H9 (cell line): ENCODE results near the gene C17orf107. TPM values are rescaled to one million over a fixed set of nuclear protein-coding genes. Genes with fewer than 3 reads are reported as not detected.

ENCODE experiments used
- DNase-seq: peaks from one replicate; pipeline ENCODE4 v3.0.0-alpha.2; 2017
- H2AFZ ChIP-seq: one replicate; pipeline ENCODE4 v1.6.1; 2013; ENCODE audit warnings: mild to moderate bottlenecking, low read length, control low read depth, moderate library complexity
- H2AK5ac ChIP-seq: 2 replicates; pipeline ENCODE4 v1.6.1; 2013; ENCODE audit warnings: low read length, control low read depth, mixed read lengths; ENCODE audit not compliant: insufficient read length
- H2BK120ac ChIP-seq: one replicate; pipeline ENCODE4 v1.6.1; 2013; ENCODE audit warnings: low read depth, mild to moderate bottlenecking, low read length, control low read depth, inconsistent platforms; ENCODE audit not compliant: poor library complexity, severe bottlenecking
- H2BK12ac ChIP-seq: 2 replicates; pipeline ENCODE4 v1.6.1; 2013; ENCODE audit warnings: low read length, control low read depth, mixed read lengths, low read depth; ENCODE audit not compliant: insufficient read length
- H2BK15ac ChIP-seq: 2 replicates; pipeline ENCODE4 v1.6.1; 2013; ENCODE audit warnings: low read depth, low read length, control low read depth
- H2BK20ac ChIP-seq: one replicate; pipeline ENCODE4 v1.6.1; 2013; ENCODE audit warnings: low read depth, mild to moderate bottlenecking, low read length, control low read depth, inconsistent platforms; ENCODE audit not compliant: poor library complexity, severe bottlenecking
- H2BK5ac ChIP-seq: 2 replicates; pipeline ENCODE4 v1.6.1; 2013; ENCODE audit warnings: low read length, control low read depth, mixed read lengths; ENCODE audit not compliant: insufficient read length
- H3K14ac ChIP-seq: 2 replicates; pipeline ENCODE4 v1.6.1; 2013; ENCODE audit warnings: low read length, control low read depth; ENCODE audit not compliant: insufficient read depth
- H3K18ac ChIP-seq: 2 replicates; pipeline ENCODE4 v1.6.1; 2013; ENCODE audit warnings: low read depth, mild to moderate bottlenecking, mixed read lengths, low read length, control low read depth; ENCODE audit not compliant: insufficient read length
- H3K23ac ChIP-seq: 2 replicates; pipeline ENCODE4 v1.6.1; 2013; ENCODE audit warnings: low read length, control low read depth, mixed read lengths, low read depth; ENCODE audit not compliant: insufficient read length
- H3K23me2 ChIP-seq: 2 replicates; pipeline ENCODE4 v1.6.1; 2013; ENCODE audit warnings: low read depth, mild to moderate bottlenecking, mixed read lengths, low read length, control low read depth; ENCODE audit not compliant: insufficient read length, poor library complexity, severe bottlenecking
- H3K27ac ChIP-seq: 2 replicates; pipeline ENCODE4 v1.5.1; 2013; ENCODE audit warnings: low read length, control low read depth, mixed read lengths, low read depth; ENCODE audit not compliant: insufficient read length
- H3K27me3 ChIP-seq: 2 replicates; pipeline ENCODE4 v1.6.1; 2013; ENCODE audit warnings: low read length, control low read depth, inconsistent platforms; ENCODE audit not compliant: insufficient read depth
- H3K4ac ChIP-seq: 2 replicates; pipeline ENCODE4 v1.6.1; 2013; ENCODE audit warnings: low read depth, mild to moderate bottlenecking, control low read depth, inconsistent platforms, low read length, moderate library complexity
- H3K4me1 ChIP-seq: 2 replicates; pipeline ENCODE4 v1.6.1; 2013; ENCODE audit warnings: low read length, control low read depth, inconsistent platforms; ENCODE audit not compliant: insufficient read depth
- H3K4me2 ChIP-seq: 2 replicates; pipeline ENCODE4 v1.6.1; 2013; ENCODE audit warnings: low read length, control low read depth, mixed read lengths; ENCODE audit not compliant: insufficient read length, insufficient read depth
- H3K56ac ChIP-seq: 2 replicates; pipeline ENCODE4 v1.6.1; 2013; ENCODE audit warnings: low read depth, mild to moderate bottlenecking, mixed read lengths, low read length, control low read depth; ENCODE audit not compliant: insufficient read length
- H3K79me1 ChIP-seq: 2 replicates; pipeline ENCODE4 v1.6.1; 2013; ENCODE audit warnings: low read depth, mild to moderate bottlenecking, moderate library complexity, low read length, control low read depth, inconsistent platforms; ENCODE audit not compliant: insufficient read depth, poor library complexity, severe bottlenecking
- H3K79me2 ChIP-seq: 2 replicates; pipeline ENCODE4 v1.6.1; 2013; ENCODE audit warnings: low read length, control low read depth, inconsistent platforms; ENCODE audit not compliant: insufficient read depth
- H3K9ac ChIP-seq: 2 replicates; pipeline ENCODE4 v1.6.1; 2013; ENCODE audit warnings: low read length, control low read depth, mixed read lengths; ENCODE audit not compliant: insufficient read length; ENCODE audit errors: extremely low read depth
- H3K9me3 ChIP-seq: one replicate; pipeline ENCODE4 v1.6.1; 2013; ENCODE audit warnings: low read depth, low read length, inconsistent platforms; ENCODE audit not compliant: control insufficient read depth
- H3T11ph ChIP-seq: one replicate; pipeline ENCODE4 v1.6.1; 2013; ENCODE audit warnings: mild to moderate bottlenecking, low read length, control low read depth, inconsistent platforms
- H4K20me1 ChIP-seq: one replicate; pipeline ENCODE4 v1.6.1; 2013; ENCODE audit not compliant: control insufficient read depth, insufficient read length, insufficient read depth
- H4K5ac ChIP-seq: 2 replicates; pipeline ENCODE4 v1.6.1; 2013; ENCODE audit warnings: low read depth, mild to moderate bottlenecking, mixed read lengths, low read length, control low read depth; ENCODE audit not compliant: insufficient read length
- H4K8ac ChIP-seq: replicated peaks from 2 replicates; pipeline ENCODE4 v1.6.1; 2013; ENCODE audit warnings: low read length, control low read depth, mixed read lengths, low read depth; ENCODE audit not compliant: insufficient read length
- H4K91ac ChIP-seq: 2 replicates; pipeline ENCODE4 v1.6.1; 2013; ENCODE audit warnings: low read depth, mild to moderate bottlenecking, moderate library complexity, mixed read lengths, low read length, control low read depth; ENCODE audit not compliant: insufficient read length
- H3K27ac Mint-ChIP-seq, 3 experiments: 2 replicates in 2 of 3; 3 replicates in 1 of 3; pipeline ENCODE4 v1.8.0; 2020 to 2021; ENCODE audit warnings: mixed read lengths in 3 of 3, mild to moderate bottlenecking in 1 of 3, moderate library complexity in 1 of 3
- H3K27me3 Mint-ChIP-seq: 2 replicates; pipeline ENCODE4 v1.8.0; 2021; ENCODE audit warnings: low read depth, mild to moderate bottlenecking, moderate library complexity, mixed read lengths
- H3K36me3 Mint-ChIP-seq, 3 experiments: 2 replicates in 2 of 3; 3 replicates in 1 of 3; pipeline ENCODE4 v1.8.0; 2020 to 2021; ENCODE audit warnings: low read depth in 3 of 3, mixed read lengths in 3 of 3; ENCODE audit not compliant: insufficient read depth in 1 of 3
- H3K4me1 Mint-ChIP-seq, 2 experiments: 2 replicates each; pipeline ENCODE4 v1.8.0; 2020; ENCODE audit warnings: mixed read lengths in 2 of 2
- H3K4me3 Mint-ChIP-seq, 2 experiments: 2 replicates in 1 of 2; 3 replicates in 1 of 2; pipeline ENCODE4 v1.8.0; 2020 to 2021; ENCODE audit warnings: mild to moderate bottlenecking in 2 of 2, mixed read lengths in 2 of 2, moderate library complexity in 1 of 2
- H3K9me3 Mint-ChIP-seq, 2 experiments: 2 replicates in 1 of 2; 3 replicates in 1 of 2; pipeline ENCODE4 v1.8.0; 2020; ENCODE audit warnings: mild to moderate bottlenecking in 2 of 2, mixed read lengths in 2 of 2, moderate library complexity in 1 of 2
- CTCF ChIP-seq: fragments of 200-600 bp; sonication (generic); conservative IDR thresholded peaks from 3 replicates; pipeline ENCODE4 v1.8.0; 2021; ENCODE audit warnings: antibody characterized with exemption, mild to moderate bottlenecking
- WGBS: extraction: QIAGEN DNeasy Blood & Tissue Kit; methylation state at CpG from one replicate; pipeline ENCODE4 v1.1.7; 2013; ENCODE audit warnings: missing lambda C conversion rate, low lambda C conversion rate, mixed read lengths; ENCODE audit not compliant: insufficient read length; ENCODE audit errors: extremely low coverage; 5-methylcytosine and 5-hydroxymethylcytosine counted together
- total RNA-seq: library from RNA; stranded (reverse); gene quantifications from 2 replicates; pipeline ENCODE4 v1.2.1, GENCODE V29; 2021

The C17orf107 gene
- total RNA-seq, 1 experiment from 2014 or later: 4.4 TPM

DNA sequence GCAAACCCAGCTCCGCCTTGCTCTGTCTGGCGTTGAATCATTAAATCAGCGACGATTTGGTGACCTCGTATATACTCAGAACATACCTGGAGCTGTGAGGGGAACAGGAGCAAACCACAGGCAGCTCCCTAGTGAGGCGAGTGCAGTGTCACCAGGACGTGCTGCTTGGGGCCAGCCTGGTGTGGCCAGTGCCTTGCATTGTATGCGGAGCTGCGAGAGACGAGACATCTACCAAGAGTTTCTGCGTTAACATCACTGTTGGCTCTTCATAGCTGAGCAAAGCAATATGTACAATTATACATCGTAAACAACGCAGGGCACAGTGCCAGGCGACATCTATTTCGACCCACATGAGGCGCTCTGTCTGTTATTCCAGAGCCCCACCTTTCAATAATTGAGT, 38.3 kb upstream of the C17orf107 start:
- Histone ChIP-seq H3K14ac (no peak overlapping the region; the same call in 1 of the 2 replicates), H3K79me1 (no peaks in the 10 kb centered on the region), H3K23ac (no peak overlapping the region), H3T11ph (no peak overlapping the region), H3K56ac (no peak overlapping the region), H2BK5ac (no peak overlapping the region), H2BK20ac (no peak overlapping the region), H2AK5ac (no peak overlapping the region), H3K9ac (no peak overlapping the region), H3K79me2 (no peaks in the 10 kb centered on the region), H3K23me2 (no peaks in the 10 kb centered on the region), H2BK120ac (no peak overlapping the region), H3K4me1 (peaks cover 17% of the 10 kb centered on the region; the same call in 1 of the 2 replicates), H4K5ac (no peak overlapping the region), H3K18ac (no peak overlapping the region), H2BK15ac (no peak overlapping the region), H3K27me3 (no peaks in the 10 kb centered on the region), H3K4me2 (no peak overlapping the region), H3K27ac (no peak overlapping the region), H4K91ac (no peak overlapping the region), H4K20me1 (no peaks in the 10 kb centered on the region), H2AFZ (no peak overlapping the region), H4K8ac (no peak overlapping the region), H2BK12ac (no peak overlapping the region), H3K4ac (no peak overlapping the region), H3K9me3 (no peaks in the 10 kb centered on the region)
- Mint-ChIP-seq H3K27ac (no peak overlapping the region), H3K4me1 (peaks cover 45 to 47% of the 10 kb centered on the region in 2 experiments), H3K36me3 (peaks cover 0 to 10% (median 0%) of the 10 kb centered on the region in 3 experiments; a peak in 4 of 7 replicates), H3K4me3 (peak overlapping the region in 1 of 2 experiments; percentile 13; a peak in 1 of 5 replicates), H3K9me3 (no peaks in the 10 kb centered on the region), H3K27me3 (no peaks in the 10 kb centered on the region)
- DNase-seq: no peak
- no peak for TF ChIP-seq CTCF
- no CpG with 5 or more reads among the region's 16 CpGs for WGBS
